ENCODE measurements around the gene MGMT. TPM values are rescaled to one million over a fixed set of nuclear protein-coding genes. Genes with fewer than 3 reads are reported as not detected.

The MGMT gene
- total and polyA plus RNA-seq, 2 of the 4 experiments (the other 2 are of a cell fraction): 11.5 to 17.8 TPM

- in situ Hi-C loops (cut with MboI; ENCODE audit: low sequenced_read_pairs) (no loop called here), intact Hi-C loops (cut with micrococcal nuclease) (no loop called here), dilution Hi-C loops (cut with HindIII; ENCODE audit: low sequenced_read_pairs, unreplicated experiment) (no loop called here)
- peaks cover 12% of the 10 kb centered on the region for H3K9me3 ChIP-seq (ENCODE audit: control insufficient read depth, insufficient read depth, low read length)
- no peak overlapping the region for H3K9ac ChIP-seq (ENCODE audit: low read depth, low read length)
- H2AK9ac ChIP-seq (replicated peaks; ENCODE audit: low read depth, low read length, poor library complexity): no peak overlapping the region
- no peak overlapping the region for H3K4ac ChIP-seq (ENCODE audit: low read depth, low read length)
- H3K23ac ChIP-seq (ENCODE audit: low read depth, low read length): no peak overlapping the region
- no peaks in the 10 kb centered on the region for H3K4me1 ChIP-seq (ENCODE audit: control insufficient read depth, insufficient read depth, low read length)
- no peak overlapping the region for H2BK20ac ChIP-seq (ENCODE audit: low read depth, low read length)
- ChIA-PET POLR2A (ENCODE audit: unreplicated experiment) (no interaction called here), CTCF (no interaction called here)
- H2BK5ac ChIP-seq (ENCODE audit: low read depth, low read length, poor library complexity, severe bottlenecking): no peak overlapping the region
- H3K36me3 ChIP-seq (ENCODE audit: control insufficient read depth, insufficient read depth, low read length): peaks cover 8% of the 10 kb centered on the region; the same call in 1 of the 2 replicates
- H4K5ac ChIP-seq (ENCODE audit: low read depth, low read length): no peak overlapping the region
- H4K20me1 ChIP-seq (ENCODE audit: insufficient read depth, low read length): no peaks in the 10 kb centered on the region
- no peak overlapping the region for H2AFZ ChIP-seq (replicated peaks; ENCODE audit: low read length, poor library complexity)
- no peak for DNase-seq
- BruUV-seq (replicated peaks): no TSS peak
- no peak overlapping the region for H3K4me3 ChIP-seq (ENCODE audit: insufficient read depth, low read depth, low read length)
- H3K18ac ChIP-seq (ENCODE audit: low read depth, low read length): no peak overlapping the region
- no peak for TF ChIP-seq CHD1 (IDR thresholded peaks at IDR 0.05; ENCODE audit: low read depth, low read length)
- no peak for TF ChIP-seq BHLHE40 (IDR thresholded peaks at IDR 0.05; ENCODE audit: low read depth, low read length)
- no peak for TF ChIP-seq ELK1 (IDR thresholded peaks at IDR 0.05; ENCODE audit: borderline replicate concordance, low read depth, low read length)
- no peak for TF ChIP-seq MAZ (IDR thresholded peaks at IDR 0.05; ENCODE audit: borderline replicate concordance, low read depth, low read length)
- no peak for TF ChIP-seq CTCF (conservative IDR thresholded peaks at IDR 0.05; ENCODE audit: low read depth, low read length)
- TF ChIP-seq MXI1 (IDR thresholded peaks at IDR 0.05; ENCODE audit: borderline replicate concordance, low read depth, low read length): no peak
- TF ChIP-seq RFX5 (IDR thresholded peaks at IDR 0.05; ENCODE audit: low read depth, low read length): no peak
- TF ChIP-seq POLR2A (IDR thresholded peaks at IDR 0.05; ENCODE audit: low read depth, low read length): no peak
- no peak for TF ChIP-seq SMC3 (IDR thresholded peaks at IDR 0.05; ENCODE audit: low read depth, low read length)
- no peak for TF ChIP-seq RCOR1 (IDR thresholded peaks at IDR 0.05; ENCODE audit: insufficient replicate concordance, low read length)
- TF ChIP-seq CEBPB (IDR thresholded peaks at IDR 0.05; ENCODE audit: low read depth, low read length): no peak
- no peak for TF ChIP-seq NFE2L2 (IDR thresholded peaks at IDR 0.05; ENCODE audit: low read depth, low read length)
- no peak for TF ChIP-seq RAD21 (IDR thresholded peaks at IDR 0.05; ENCODE audit: low read length)
- no peak for TF ChIP-seq FOS (IDR thresholded peaks at IDR 0.05; ENCODE audit: low read depth, low read length)
- no peak for TF ChIP-seq USF2 (IDR thresholded peaks at IDR 0.05; ENCODE audit: low read depth, low read length)
- TF ChIP-seq MAFK (IDR thresholded peaks at IDR 0.05; ENCODE audit: low read depth, low read length): no peak
- no peak overlapping the region for H3K56ac ChIP-seq (ENCODE audit: extremely low read depth, insufficient read depth, low read length)
- H3K4me2 ChIP-seq (ENCODE audit: low read depth, low read length): no peak overlapping the region
- H2BK15ac ChIP-seq (ENCODE audit: low read depth, low read length): no peak overlapping the region
- H4K8ac ChIP-seq (ENCODE audit: low read depth in 2 of 2, low read length in 2 of 2): no peak overlapping the region
- H3K27ac ChIP-seq (ENCODE audit: insufficient read depth, low read length): no peak overlapping the region
- H2BK120ac ChIP-seq (ENCODE audit: low read depth, low read length): no peak overlapping the region
- H2AK5ac ChIP-seq (ENCODE audit: low read depth, low read length): no peak overlapping the region
- no peaks in the 10 kb centered on the region for H3K27me3 ChIP-seq (ENCODE audit: control insufficient read depth, insufficient read depth, low read length)
- no peaks in the 10 kb centered on the region for H3K79me1 ChIP-seq (ENCODE audit: low read depth in 1 of 2, low read length in 2 of 2)
- no peak for ATAC-seq (ENCODE audit: low read depth)
- H4K91ac ChIP-seq (ENCODE audit: insufficient read depth, low read depth, low read length): no peak overlapping the region
- no peak overlapping the region for H3K14ac ChIP-seq (replicated peaks; ENCODE audit: low read depth, low read length)
- WGBS, 2 experiments (ENCODE audit: extremely low coverage in 2 of 2, insufficient read length in 1 of 2): no CpG with 5 or more reads among the region's 2 CpGs
- no peaks in the 10 kb centered on the region for H3K9me1 ChIP-seq (ENCODE audit: insufficient read depth, low read length)
Observed at GRCh38 chr10:129755158-129755591, 288.1 kb downstream of the MGMT start.

All from IMR-90 (cell line).